K562 (cell line): ENCODE measurements around the gene RGS3. TPM values are rescaled to one million over a fixed set of nuclear protein-coding genes. Genes with fewer than 3 reads are reported as not detected.

Experiments
- ATAC-seq: fragments of 200-7000 bp; cut with Tn5 transposase; 3 replicates; pipeline ENCODE4 v1.9.1; 2020; ENCODE audit warnings: moderate library complexity
- BruUV-seq: library from RNA; stranded (reverse); fragments of 400-500 nt; replicated peaks from 2 replicates; lab custom pipeline; 2021; lab: Mats Ljungman, UMichigan
- CTCF ChIA-PET: fragments of 300-600 bp; formaldehyde crosslinking; extraction: SDS; loops from one replicate; lab custom pipeline; 2021; ENCODE audit warnings: low intra/inter-chr PET ratio; lab: Yijun Ruan, JAX
- POLR2A ChIA-PET: fragments of 300-600, 350-650 bp; sonication (Branson Sonifier 250); formaldehyde crosslinking; extraction: SDS; loops from one replicate; lab custom pipeline; 2021; ENCODE audit warnings: antibody characterized with exemption, inconsistent platforms; lab: Yijun Ruan, JAX
- DNase-seq, 4 experiments: peaks; one replicate each; pipeline versions ENCODE4 v3.0.0 to v3.0.0-alpha.2; 2011 to 2018; ENCODE audit warnings: low spot score in 3 of 4, mixed read lengths in 3 of 4; ENCODE audit errors: extremely low read depth in 1 of 4
- FAIRE-seq: peaks from 2 replicates; lab custom pipeline; 2011; peaks lifted over from hg19 to GRCh38; lab: Jason Lieb, UNC
- H2AFZ ChIP-seq: 2 replicates; pipeline ENCODE4 v1.6.0; 2011; ENCODE audit warnings: low read depth, low read length, control low read depth, inconsistent platforms
- H3K27ac ChIP-seq: fragments of 200-600 bp; 3 replicates; pipeline ENCODE4 v1.8.0; 2011; ENCODE audit warnings: low read depth, mild to moderate bottlenecking, control low read depth, inconsistent platforms, low read length, moderate library complexity, mixed read lengths; ENCODE audit errors: extremely low read depth
- H3K27me3 ChIP-seq, 2 experiments: fragments of 300-600 bp in 1 of 2; 2 replicates in 1 of 2; 3 replicates in 1 of 2; pipeline versions ENCODE4 v1.6.0 to v1.8.0; 2011; ENCODE audit warnings: inconsistent platforms in 2 of 2, low read length in 2 of 2, mild to moderate bottlenecking in 1 of 2, mixed read lengths in 1 of 2, moderate library complexity in 1 of 2; ENCODE audit not compliant: control insufficient read depth in 2 of 2, insufficient read depth in 2 of 2
- H3K36me3 ChIP-seq: fragments of 300-600 bp; 3 replicates; pipeline ENCODE4 v1.8.0; 2011; ENCODE audit warnings: mild to moderate bottlenecking, low read length, inconsistent platforms; ENCODE audit not compliant: control insufficient read depth, insufficient read depth
- H3K4me1 ChIP-seq, 2 experiments: fragments of 200-600 bp in 1 of 2; replicated peaks in 1 of 2; 2 replicates in 1 of 2; 3 replicates in 1 of 2; pipeline versions ENCODE4 v1.5.1 to v1.8.0; 2011; ENCODE audit warnings: inconsistent platforms in 2 of 2, low read length in 2 of 2, mild to moderate bottlenecking in 1 of 2, mixed read lengths in 1 of 2, moderate library complexity in 1 of 2; ENCODE audit not compliant: control insufficient read depth in 2 of 2, insufficient read depth in 2 of 2
- H3K4me2 ChIP-seq: 2 replicates; pipeline ENCODE4 v1.6.1; 2011; ENCODE audit warnings: low read length, control low read depth, inconsistent platforms, mixed read lengths; ENCODE audit not compliant: insufficient read depth
- H3K4me3 ChIP-seq: fragments of 200-600 bp; sonication (generic), shearing (Covaris generic); 2 replicates; pipeline ENCODE4 v1.5.1; 2016; ENCODE audit warnings: control low read depth, inconsistent platforms
- H3K79me2 ChIP-seq: fragments of 200-600 bp; 3 replicates; pipeline ENCODE4 v1.8.0; 2011; ENCODE audit warnings: low read length, inconsistent platforms; ENCODE audit not compliant: control insufficient read depth, insufficient read depth
- H3K9ac ChIP-seq, 2 experiments: 2 replicates each; pipeline versions ENCODE4 v1.6.0 to v1.6.1; 2011; ENCODE audit warnings: low read depth in 2 of 2, low read length in 2 of 2, control low read depth in 1 of 2, inconsistent platforms in 1 of 2, mild to moderate bottlenecking in 1 of 2, mixed read lengths in 1 of 2; ENCODE audit not compliant: insufficient read depth in 1 of 2
- H3K9me1 ChIP-seq: one replicate; pipeline ENCODE4 v1.6.0; 2011; ENCODE audit warnings: inconsistent platforms, mild to moderate bottlenecking, low read length, moderate library complexity; ENCODE audit not compliant: control insufficient read depth, insufficient read depth
- H3K9me3 ChIP-seq: replicated peaks from 2 replicates; pipeline ENCODE4 v1.5.1; 2011; ENCODE audit warnings: low read depth, low read length, inconsistent platforms; ENCODE audit not compliant: control insufficient read depth, insufficient read depth
- H4K20me1 ChIP-seq: replicated peaks from 2 replicates; pipeline ENCODE4 v1.6.1; 2011; ENCODE audit warnings: low read length, inconsistent platforms, mixed read lengths; ENCODE audit not compliant: control insufficient read depth, insufficient read depth
- FUS ChIP-seq: fragments of 200-400 bp; formaldehyde crosslinking; optimal IDR thresholded peaks from 2 replicates; pipeline ENCODE3; 2017; ENCODE audit warnings: low read depth, low read length
- MTA3 ChIP-seq: fragments of 450-650 bp; formaldehyde crosslinking; IDR thresholded peaks from 2 replicates; pipeline ENCODE4 v1.6.1; 2017; ENCODE audit warnings: mild to moderate bottlenecking, borderline replicate concordance
- NFATC3 ChIP-seq: fragments of 450-650 bp; IDR thresholded peaks from 2 replicates; pipeline ENCODE4 v1.6.1; 2017; ENCODE audit warnings: mild to moderate bottlenecking
- NFXL1 ChIP-seq: fragments of 450-650 bp; formaldehyde crosslinking; IDR thresholded peaks from 2 replicates; pipeline ENCODE4 v1.4.0; 2021; ENCODE audit warnings: mild to moderate bottlenecking
- PTTG1 ChIP-seq: fragments of 450-650 bp; IDR thresholded peaks from 2 replicates; pipeline ENCODE4 v1.6.1; 2016; ENCODE audit warnings: low read depth, mild to moderate bottlenecking, missing genetic modification characterization, missing compliant biosample characterization
- RBM17 ChIP-seq: fragments of 200-400 bp; formaldehyde crosslinking; IDR thresholded peaks from 2 replicates; pipeline ENCODE4 v1.6.1; 2017; ENCODE audit warnings: low read depth, mild to moderate bottlenecking, low read length, borderline replicate concordance
- THAP7 ChIP-seq: fragments of 250-450 bp; sonication (Bioruptor Pico); IDR thresholded peaks from 2 replicates; pipeline ENCODE4 v1.5.0; 2021
- ZFP30 ChIP-seq: fragments of 250-450 bp; sonication (Bioruptor Pico); IDR thresholded peaks from 2 replicates; pipeline ENCODE4 v1.8.0; 2022; ENCODE audit warnings: moderate library complexity, mild to moderate bottlenecking, inconsistent platforms, borderline replicate concordance
- ZNF23 ChIP-seq: fragments of 250-450 bp; sonication (Bioruptor Pico); IDR thresholded peaks from 2 replicates; pipeline ENCODE4 v1.4.0; 2020; ENCODE audit warnings: mild to moderate bottlenecking
- ZNF589 ChIP-seq: fragments of 200-800 bp; sonication (Bioruptor generic); IDR thresholded peaks from 2 replicates; pipeline ENCODE4 v1.6.1; 2016; ENCODE audit warnings: low read depth, missing genetic modification characterization, missing compliant biosample characterization
- WGBS: fragments of 100-300 bp; shearing (Covaris generic); methylation state at CpG from one replicate; pipeline ENCODE4 v1.1.6; 2016; ENCODE audit warnings: low coverage, mixed read lengths; ENCODE audit not compliant: insufficient coverage; ENCODE audit errors: missing lambda C conversion rate; 5-methylcytosine and 5-hydroxymethylcytosine counted together
- in situ Hi-C: fragments of 300-500 bp; cut with MboI; formaldehyde crosslinking; loops from 4 replicates; pipeline ENCODE4 v1.15.0; 2018; ENCODE audit warnings: inconsistent platforms, mixed read lengths
- intact Hi-C: fragments of 100-400 bp; cut with micrococcal nuclease; formaldehyde crosslinking; loops from 2 replicates; pipeline ENCODE4 v1.14.2; 2022
- polyA plus RNA-seq, 8 experiments: library from polyadenylated mRNA; depleted of rRNA in 4 of 8; stranded (reverse) in 5 of 8; unstranded in 3 of 8; fragments of >200 nt; fragmentation: Nextera tagmentation in 2 of 8; fragmentation: Illumina TruSeq in 1 of 8; extraction: Ambion mirVana in 2 of 8; extraction: Trizol in 1 of 8; gene quantifications; 2 replicates each; pipeline versions ENCODE4 v1.2.1 to v1.2.3, GENCODE V29; 2011 to 2014; ENCODE audit warnings: inconsistent platforms in 1 of 8, missing spikeins in 1 of 8
- total RNA-seq, 7 experiments: library from RNA; depleted of rRNA in 6 of 7; stranded (reverse); fragments of >200 nt in 6 of 7; fragmentation: Illumina TruSeq in 2 of 7; extraction: Trizol in 2 of 7; gene quantifications; 2 replicates each; pipeline versions ENCODE4 v1.2.1 to v1.2.3, GENCODE V29; 2011 to 2021; ENCODE audit warnings: low replicate concordance in 1 of 7
- TF ChIP-seq, protein P1 (sequence below): fragments of 250-450 bp; sonication (Bioruptor Pico); IDR thresholded peaks from 2 replicates; pipeline ENCODE4 v1.9.0; 2021; ENCODE audit warnings: mild to moderate bottlenecking, inconsistent platforms

RGS3 gene
- total and polyA plus RNA-seq, 9 of the 15 experiments (the other 6 are each of a cell fraction or from before 2014, with no cell fraction given), result 0.08 to 2.9 (median 0.95) TPM

DNA sequence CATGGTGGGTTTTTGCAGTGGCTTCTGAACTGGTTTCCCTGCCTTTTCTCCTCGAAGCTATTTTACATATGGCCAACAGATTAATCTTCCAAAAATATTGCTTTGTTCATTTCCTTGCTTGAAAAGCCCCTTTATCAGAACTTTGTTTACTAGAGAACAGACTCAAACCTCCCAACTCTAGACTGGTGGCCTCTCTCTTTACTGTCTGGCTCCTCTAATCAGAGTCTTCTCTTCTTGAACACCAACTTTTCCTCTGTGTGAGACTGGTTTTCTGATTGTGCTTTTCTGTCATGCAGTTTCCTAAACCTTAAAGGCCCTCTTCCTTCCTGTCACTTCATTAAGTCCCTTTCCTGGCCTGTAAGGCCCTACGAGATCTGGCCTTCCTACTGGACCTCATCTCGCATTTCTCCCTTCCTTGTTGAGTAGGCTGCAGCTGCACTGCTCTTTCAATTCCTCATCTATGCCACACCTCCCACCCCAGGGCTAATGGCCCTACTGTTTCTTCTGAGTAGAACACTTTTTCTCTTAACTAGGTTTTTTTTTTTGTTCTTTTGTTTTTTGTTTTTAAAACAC is 47.3 kb upstream of the RGS3 start:
- no peaks in the 10 kb centered on the region for H4K20me1 ChIP-seq
- in situ Hi-C loops (no loop called here), intact Hi-C loops (no loop called here)
- no peak overlapping the region for H3K4me3 ChIP-seq
- no peaks in the 10 kb centered on the region for H3K36me3 ChIP-seq
- no peak for TF ChIP-seq MTA3
- no peak for TF ChIP-seq NFATC3
- no peak for TF ChIP-seq NFXL1
- no peak for TF ChIP-seq THAP7
- TF ChIP-seq PTTG1, result no peak
- no peak for TF ChIP-seq ZFP30 (CRISPR knock-in tag)
- TF ChIP-seq RBM17, result no peak
- no peak for TF ChIP-seq ZNF589 (CRISPR knock-in tag)
- TF ChIP-seq ZNF23, result no peak
- TF ChIP-seq, protein P1, sequence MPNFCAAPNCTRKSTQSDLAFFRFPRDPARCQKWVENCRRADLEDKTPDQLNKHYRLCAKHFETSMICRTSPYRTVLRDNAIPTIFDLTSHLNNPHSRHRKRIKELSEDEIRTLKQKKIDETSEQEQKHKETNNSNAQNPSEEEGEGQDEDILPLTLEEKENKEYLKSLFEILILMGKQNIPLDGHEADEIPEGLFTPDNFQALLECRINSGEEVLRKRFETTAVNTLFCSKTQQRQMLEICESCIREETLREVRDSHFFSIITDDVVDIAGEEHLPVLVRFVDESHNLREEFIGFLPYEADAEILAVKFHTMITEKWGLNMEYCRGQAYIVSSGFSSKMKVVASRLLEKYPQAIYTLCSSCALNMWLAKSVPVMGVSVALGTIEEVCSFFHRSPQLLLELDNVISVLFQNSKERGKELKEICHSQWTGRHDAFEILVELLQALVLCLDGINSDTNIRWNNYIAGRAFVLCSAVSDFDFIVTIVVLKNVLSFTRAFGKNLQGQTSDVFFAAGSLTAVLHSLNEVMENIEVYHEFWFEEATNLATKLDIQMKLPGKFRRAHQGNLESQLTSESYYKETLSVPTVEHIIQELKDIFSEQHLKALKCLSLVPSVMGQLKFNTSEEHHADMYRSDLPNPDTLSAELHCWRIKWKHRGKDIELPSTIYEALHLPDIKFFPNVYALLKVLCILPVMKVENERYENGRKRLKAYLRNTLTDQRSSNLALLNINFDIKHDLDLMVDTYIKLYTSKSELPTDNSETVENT (CRISPR knock-in tag), result no peak
- TF ChIP-seq FUS, result no peak
- H3K9me1 ChIP-seq, result no peaks in the 10 kb centered on the region
- peak overlapping the region; percentile 77 for H2AFZ ChIP-seq
- BruUV-seq, result no TSS peak
- no peaks in the 10 kb centered on the region for H3K27me3 ChIP-seq
- no peak overlapping the region for H3K27ac ChIP-seq
- H3K79me2 ChIP-seq, result no peaks in the 10 kb centered on the region
- ChIA-PET CTCF (no interaction called here), POLR2A (interaction anchor here (1.2 kb wide), 1 partner anchor 39 kb away, joined by 3 read pairs; no protein-coding TSS in a partner anchor)
- no peak overlapping the region for H3K4me2 ChIP-seq
- DNase-seq (peak in 1 of 4 experiments; percentile 20), ATAC-seq (peak; percentile 63), FAIRE-seq (peak; percentile 35)
- peaks cover 5 to 6% of the 10 kb centered on the region in 2 experiments; a peak in 2 of 5 replicates for H3K4me1 ChIP-seq
- WGBS, result 34% methylated on average over 3 of the region's 3 CpGs
- H3K9me3 ChIP-seq, result no peaks in the 10 kb centered on the region
- no peak overlapping the region for H3K9ac ChIP-seq
